SK-N-SH (cell line): ENCODE results near the gene GAB4. TPM values are rescaled to one million over a fixed set of nuclear protein-coding genes. Genes with fewer than 3 reads are reported as not detected.

ENCODE experiments used
- CTCF ChIA-PET: fragments of 300-600, 350-600 bp; formaldehyde crosslinking; extraction: SDS; loops from one replicate; lab custom pipeline; 2021; lab: Yijun Ruan, JAX
- POLR2A ChIA-PET: fragments of 350-600 bp; sonication (Branson Sonifier 250); formaldehyde crosslinking; extraction: SDS; loops from one replicate; lab custom pipeline; 2020; ENCODE audit warnings: antibody characterized with exemption, inconsistent platforms; lab: Yijun Ruan, JAX
- DNase-seq: peaks from one replicate; pipeline ENCODE4 v3.0.0; 2012
- H2AFZ ChIP-seq: fragments of 200-600 bp; sonication (generic); 2 replicates; pipeline ENCODE4 v1.8.1; 2016; ENCODE audit warnings: antibody characterized with exemption, mild to moderate bottlenecking, low read depth
- H3F3A ChIP-seq: fragments of 200-600 bp; sonication (generic); replicated peaks from 2 replicates; pipeline ENCODE3; 2016; ENCODE audit warnings: antibody characterized with exemption, mild to moderate bottlenecking; ENCODE audit not compliant: insufficient read depth
- H3K27ac ChIP-seq, 2 experiments: fragments of 200-500 bp in 1 of 2; fragments of 200-600 bp in 1 of 2; sonication (Bioruptor generic) in 1 of 2; sonication (generic), shearing (Covaris generic) in 1 of 2; 2 replicates each; pipeline versions ENCODE4 v1.5.1 to v1.6.1; 2014 to 2016; ENCODE audit warnings: low read depth in 2 of 2, inconsistent platforms in 1 of 2, low read length in 1 of 2, mild to moderate bottlenecking in 1 of 2, mixed read lengths in 1 of 2
- H3K27me3 ChIP-seq: fragments of 200-600 bp; sonication (generic), shearing (Covaris generic); 2 replicates; pipeline ENCODE4 v1.6.1; 2016; ENCODE audit warnings: mixed run types; ENCODE audit not compliant: insufficient read depth
- H3K36me3 ChIP-seq, 2 experiments: fragments of 200-500 bp in 1 of 2; fragments of 200-600 bp in 1 of 2; sonication (Bioruptor generic) in 1 of 2; sonication (generic) in 1 of 2; replicated peaks in 1 of 2; 2 replicates each; pipeline versions ENCODE3 to v1.5.1; 2014 to 2016; ENCODE audit warnings: low read length in 1 of 2, mild to moderate bottlenecking in 1 of 2; ENCODE audit not compliant: insufficient read depth in 2 of 2, control insufficient read depth in 1 of 2
- H3K4me1 ChIP-seq, 2 experiments: fragments of 200-500 bp in 1 of 2; fragments of 200-600 bp in 1 of 2; sonication (Bioruptor generic) in 1 of 2; sonication (generic), shearing (Covaris generic) in 1 of 2; 2 replicates each; pipeline versions ENCODE4 v1.5.1 to v1.6.1; 2014 to 2016; ENCODE audit warnings: low read depth in 1 of 2, low read length in 1 of 2, mixed run types in 1 of 2; ENCODE audit not compliant: insufficient read depth in 2 of 2, control insufficient read depth in 1 of 2
- H3K4me2 ChIP-seq: fragments of 200-600 bp; sonication (generic), shearing (Covaris generic); 2 replicates; pipeline ENCODE4 v1.6.1; 2017; ENCODE audit warnings: mixed run types
- H3K4me3 ChIP-seq, 2 experiments: fragments of 200-500 bp in 1 of 2; fragments of 200-600 bp in 1 of 2; sonication (Bioruptor generic) in 1 of 2; sonication (generic), shearing (Covaris generic) in 1 of 2; 2 replicates each; pipeline versions ENCODE4 v1.5.1 to v1.8.1; 2014 to 2016; ENCODE audit warnings: low read depth in 2 of 2, inconsistent platforms in 1 of 2, low read length in 1 of 2, mild to moderate bottlenecking in 1 of 2, mixed read lengths in 1 of 2, moderate library complexity in 1 of 2
- H3K79me2 ChIP-seq: fragments of 200-600 bp; sonication (generic); 2 replicates; pipeline ENCODE4 v1.8.1; 2017; ENCODE audit warnings: mild to moderate bottlenecking; ENCODE audit not compliant: insufficient read depth
- H3K9ac ChIP-seq: fragments of 200-600 bp; sonication (generic); 2 replicates; pipeline ENCODE4 v1.6.1; 2017; ENCODE audit warnings: mixed run types
- H3K9me2 ChIP-seq: fragments of 200-600 bp; sonication (generic); 2 replicates; pipeline ENCODE4 v1.6.1; 2017; ENCODE audit warnings: mixed run types
- H3K9me3 ChIP-seq: fragments of 200-600 bp; sonication (generic); 2 replicates; pipeline ENCODE4 v1.6.1; 2017; ENCODE audit warnings: mixed run types, mild to moderate bottlenecking, moderate library complexity
- H4K20me1 ChIP-seq: fragments of 200-600 bp; sonication (generic); 2 replicates; pipeline ENCODE4 v1.6.1; 2017; ENCODE audit warnings: mild to moderate bottlenecking, mixed run types; ENCODE audit not compliant: insufficient read depth
- ELF1 ChIP-seq: IDR thresholded peaks from 2 replicates; pipeline ENCODE4 v1.4.0; 2012
- EZH2phosphoT487 ChIP-seq: fragments of 200-600 bp; sonication (generic); IDR thresholded peaks from 2 replicates; pipeline ENCODE4 v1.6.1; 2017; ENCODE audit warnings: low read depth, mixed run types, mild to moderate bottlenecking, antibody characterized with exemption, moderate library complexity, borderline replicate concordance
- FOXM1 ChIP-seq: IDR thresholded peaks from 2 replicates; pipeline ENCODE4 v1.4.0; 2012; ENCODE audit warnings: low read depth, mild to moderate bottlenecking
- GATA2 ChIP-seq: sonication (generic); formaldehyde crosslinking; IDR thresholded peaks from 2 replicates; pipeline ENCODE4 v1.5.0; 2020; ENCODE audit warnings: mild to moderate bottlenecking, missing genetic modification reagents
- IRF3 ChIP-seq: fragments of 150-350 bp; IDR thresholded peaks from 2 replicates; pipeline ENCODE4 v1.6.1; 2016; ENCODE audit warnings: mild to moderate bottlenecking, low read depth, low read length
- MAX ChIP-seq: IDR thresholded peaks from 2 replicates; pipeline ENCODE4 v1.4.0; 2012; ENCODE audit warnings: low read depth
- MEF2A ChIP-seq: IDR thresholded peaks from 2 replicates; pipeline ENCODE4 v1.4.0; 2012; ENCODE audit warnings: low read depth, borderline replicate concordance
- MXI1 ChIP-seq: IDR thresholded peaks from 2 replicates; pipeline ENCODE4 v1.6.1; 2012; ENCODE audit warnings: mild to moderate bottlenecking, low read depth, low read length, improper control_type of control experiment
- NFIC ChIP-seq: IDR thresholded peaks from 2 replicates; pipeline ENCODE4 v1.4.0; 2012; ENCODE audit warnings: borderline replicate concordance
- PBX3 ChIP-seq: IDR thresholded peaks from 2 replicates; pipeline ENCODE4; 2012
- POLR2AphosphoS5 ChIP-seq: IDR thresholded peaks from 2 replicates; pipeline ENCODE4 v1.6.1; 2012; ENCODE audit warnings: low read depth, low read length
- RAD21 ChIP-seq: IDR thresholded peaks from 2 replicates; pipeline ENCODE4 v1.6.1; 2012; ENCODE audit warnings: mild to moderate bottlenecking, low read length
- SIN3A ChIP-seq: IDR thresholded peaks from 2 replicates; pipeline ENCODE4 v1.6.1; 2012; ENCODE audit warnings: low read depth, mild to moderate bottlenecking, low read length, moderate library complexity, borderline replicate concordance
- TAF1 ChIP-seq: IDR thresholded peaks from 2 replicates; pipeline ENCODE4 v1.6.1; 2012; ENCODE audit warnings: low read depth, mild to moderate bottlenecking, low read length, moderate library complexity, borderline replicate concordance
- ZBTB33 ChIP-seq: IDR thresholded peaks from 2 replicates; pipeline ENCODE4 v1.4.0; 2012; ENCODE audit warnings: low read depth, borderline replicate concordance
- WGBS: methylation state at CpG from one replicate; pipeline ENCODE4 v1.1.6; 2017; ENCODE audit warnings: low lambda C conversion rate; 5-methylcytosine and 5-hydroxymethylcytosine counted together
- polyA plus RNA-seq, 3 experiments: library from polyadenylated mRNA; depleted of rRNA; stranded (reverse); fragments of >200 nt; gene quantifications; 2 replicates each; pipeline ENCODE4 v1.2.3, GENCODE V29; 2012

The GAB4 gene
- polyA plus RNA-seq, 1 of the 3 experiments (the other 2 are of a cell fraction) = not detected

- no peaks in the 10 kb centered on the region for H3K9me3 ChIP-seq
- WGBS = 3% methylated on average over 2 of the region's 2 CpGs
- no peaks in the 10 kb centered on the region for H3K9me2 ChIP-seq
- no peaks in the 10 kb centered on the region for H3K36me3 ChIP-seq
- H3K4me1 ChIP-seq = no peaks in the 10 kb centered on the region
- ChIA-PET CTCF (no interaction called here), POLR2A (no interaction called here)
- TF ChIP-seq IRF3 = no peak
- TF ChIP-seq NFIC = no peak
- no peak for TF ChIP-seq ZBTB33
- no peak for TF ChIP-seq POLR2AphosphoS5
- no peak for TF ChIP-seq EZH2phosphoT487
- TF ChIP-seq RAD21 = no peak
- H3K27me3 ChIP-seq = no peaks in the 10 kb centered on the region; the same call in 1 of the 2 replicates
- H3K9ac ChIP-seq = no peak overlapping the region
- no peaks in the 10 kb centered on the region for H3K79me2 ChIP-seq
- no peak overlapping the region for H3K4me3 ChIP-seq
- H2AFZ ChIP-seq = no peak overlapping the region
- no peak for DNase-seq
- no peak overlapping the region for H3K27ac ChIP-seq
- no peaks in the 10 kb centered on the region for H3F3A ChIP-seq
- H4K20me1 ChIP-seq = no peaks in the 10 kb centered on the region
- no peak overlapping the region for H3K4me2 ChIP-seq
Measured at GRCh38 chr22:16955678-16956210, 52.3 kb downstream of the GAB4 start.

GRCh38 chr22:16955081-16955480 is 52.9 kb downstream of the GAB4 start:
- Histone ChIP-seq H3K4me3 (no peak overlapping the region), H2AFZ (no peak overlapping the region), H3K4me1 (no peaks in the 10 kb centered on the region), H3K27me3 (no peaks in the 10 kb centered on the region; the same call in 1 of the 2 replicates), H3K9me3 (no peaks in the 10 kb centered on the region), H3F3A (no peaks in the 10 kb centered on the region), H3K36me3 (no peaks in the 10 kb centered on the region), H4K20me1 (no peaks in the 10 kb centered on the region), H3K4me2 (no peak overlapping the region), H3K9ac (no peak overlapping the region), H3K9me2 (no peaks in the 10 kb centered on the region), H3K27ac (no peak overlapping the region), H3K79me2 (no peaks in the 10 kb centered on the region)
- CTCF ChIA-PET = no interaction called here
- TF ChIP-seq TAF1 (no peak), MEF2A (no peak), MAX (no peak), SIN3A (no peak), MXI1 (no peak), ZBTB33 (no peak), FOXM1 (no peak), GATA2 (CRISPR knock-in tag) (no peak), ELF1 (no peak), EZH2phosphoT487 (no peak), PBX3 (no peak)
- WGBS = 5% methylated on average over 5 of the region's 5 CpGs
- no peak for DNase-seq
- POLR2A ChIA-PET = no interaction called here
